ENCODE results near the gene CCL13. TPM values are rescaled to one million over a fixed set of nuclear protein-coding genes. Genes with fewer than 3 reads are reported as not detected.

Gene CCL13
- polyA plus RNA-seq, 12 donors = 0.28 to 3.8 (median 1.0) TPM; not detected in 2

- peak; percentile 84 for DNase-seq
Measured at GRCh38 chr17:34361478-34362061, 5.3 kb downstream of the CCL13 start.

GRCh38 chr17:34363183-34363661, 6.9 kb downstream of the CCL13 start, which contains the start of gene CCL1:
Gene CCL1 (minus strand): TSS chr17:34363233. CDS start chr17:34363161, 72 bp downstream.
- DNase-seq = no peak

- no peak for DNase-seq
Measured at GRCh38 chr17:34364751-34365150, 8.5 kb downstream of the CCL13 start.

- DNase-seq = no peak
Measured at GRCh38 chr17:34365340-34365739, 9.1 kb downstream of the CCL13 start.

GRCh38 chr17:34366010-34366409, 9.7 kb downstream of the CCL13 start:
- DNase-seq = no peak

GRCh38 chr17:34366529-34367107, 10.3 kb downstream of the CCL13 start:
- DNase-seq = no peak

- no peak for DNase-seq
Measured at GRCh38 chr17:34367486-34368195, 11.4 kb downstream of the CCL13 start.

GRCh38 chr17:34368196-34368945, 12.1 kb downstream of the CCL13 start:
- no peak for DNase-seq

GRCh38 chr17:34368946-34369500, 12.7 kb downstream of the CCL13 start:
- DNase-seq = no peak

GRCh38 chr17:34369571-34369970, 13.3 kb downstream of the CCL13 start:
- DNase-seq = no peak

- no peak for DNase-seq
Measured at GRCh38 chr17:34370376-34370996, 14.2 kb downstream of the CCL13 start.

GRCh38 chr17:34370997-34371395, 14.7 kb downstream of the CCL13 start:
- DNase-seq = no peak

- DNase-seq = no peak
Measured at GRCh38 chr17:34371405-34372100, 15.3 kb downstream of the CCL13 start.

GRCh38 chr17:34374457-34374856, 18.2 kb downstream of the CCL13 start:
- DNase-seq = no peak

- DNase-seq = no peak
Measured at GRCh38 chr17:34375426-34375997, 19.2 kb downstream of the CCL13 start.

GRCh38 chr17:34377078-34377823, 21.0 kb downstream of the CCL13 start:
- DNase-seq = no peak

GRCh38 chr17:34378664-34379101, 22.4 kb downstream of the CCL13 start:
- no peak for DNase-seq

- no peak for DNase-seq
Measured at GRCh38 chr17:34379868-34380267, 23.6 kb downstream of the CCL13 start.

- DNase-seq = no peak
Measured at GRCh38 chr17:34382621-34383124, 26.4 kb downstream of the CCL13 start.

All from muscle of arm (tissue), 12 donors.